GM21576 (cell line): ENCODE measurements around the gene TBX2.

ENCODE experiments used
- ATAC-seq: cut with Tn5 transposase; IDR thresholded peaks from one replicate; pipeline ENCODE4 v1.9.1; 2021; ENCODE audit warnings: mild to moderate bottlenecking, moderate library complexity; ENCODE audit not compliant: unreplicated experiment

The TBX2 gene

GRCh38 chr17:61450641-61451537 lies 51.2 kb downstream of the TBX2 start:
- ATAC-seq, result no peak

- no peak for ATAC-seq
These were observed 52.1 kb downstream of the TBX2 start for GRCh38 chr17:61451538-61452300.

DNA sequence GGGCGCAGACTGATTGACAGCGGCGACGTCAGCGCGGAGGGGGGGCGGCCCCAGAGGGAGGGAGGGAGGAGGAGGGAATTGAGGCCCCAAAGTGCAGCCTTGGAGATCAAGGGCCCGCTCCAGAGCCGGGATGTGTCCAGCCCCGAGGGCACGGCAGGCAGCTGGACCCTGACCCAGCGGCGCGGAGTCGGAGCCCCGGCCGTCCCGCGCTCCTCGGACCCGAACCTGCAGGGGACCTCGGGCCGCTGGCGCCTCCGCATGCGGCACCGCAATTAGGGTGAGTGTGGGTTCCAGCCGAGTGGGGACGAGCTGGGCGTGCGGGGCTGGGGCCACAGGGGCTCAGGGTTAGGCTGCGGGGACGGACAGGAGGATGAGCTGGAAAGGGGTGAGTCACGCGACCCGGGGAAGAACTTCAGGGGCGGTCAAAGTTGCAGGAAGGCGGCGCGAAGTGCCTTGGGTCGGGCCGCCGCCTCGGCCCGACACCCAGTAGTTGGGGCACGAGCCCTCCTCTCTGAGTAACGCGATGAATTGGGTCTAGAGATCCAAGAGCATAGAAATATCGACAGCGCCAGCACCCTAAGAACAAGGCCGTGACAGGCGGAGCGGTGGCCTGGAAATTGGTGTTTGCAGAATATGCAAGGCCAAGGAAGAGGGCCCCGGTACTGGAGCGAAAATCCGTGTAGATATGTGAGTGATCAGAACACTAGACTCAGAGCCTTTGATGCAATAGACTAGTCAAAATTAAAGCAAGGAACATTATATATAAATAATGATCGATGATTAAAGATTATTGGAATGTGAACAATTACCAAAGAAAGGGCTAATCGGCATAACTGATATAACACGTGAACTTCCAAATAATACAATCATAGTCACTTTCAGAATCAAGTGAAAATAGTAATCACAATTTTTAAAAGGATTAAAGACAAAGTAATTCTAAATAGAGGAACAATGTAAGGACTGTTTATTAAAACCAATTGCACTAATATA lies 53.0 kb downstream of the TBX2 start, which contains the start of gene TBX4:
Gene TBX4 (plus strand): TSS at position 122 of the 990 bp plus-strand sequence. CDS start 4,069 bp downstream, outside the sequence.
- no peak for ATAC-seq

- no peak for ATAC-seq
These were observed 54.1 kb downstream of the TBX2 start for GRCh38 chr17:61453566-61454380.

- no peak for ATAC-seq
These were observed 55.0 kb downstream of the TBX2 start for GRCh38 chr17:61454381-61455323.

GRCh38 chr17:61455324-61456060 lies 55.8 kb downstream of the TBX2 start:
- ATAC-seq, result no peak

DNA sequence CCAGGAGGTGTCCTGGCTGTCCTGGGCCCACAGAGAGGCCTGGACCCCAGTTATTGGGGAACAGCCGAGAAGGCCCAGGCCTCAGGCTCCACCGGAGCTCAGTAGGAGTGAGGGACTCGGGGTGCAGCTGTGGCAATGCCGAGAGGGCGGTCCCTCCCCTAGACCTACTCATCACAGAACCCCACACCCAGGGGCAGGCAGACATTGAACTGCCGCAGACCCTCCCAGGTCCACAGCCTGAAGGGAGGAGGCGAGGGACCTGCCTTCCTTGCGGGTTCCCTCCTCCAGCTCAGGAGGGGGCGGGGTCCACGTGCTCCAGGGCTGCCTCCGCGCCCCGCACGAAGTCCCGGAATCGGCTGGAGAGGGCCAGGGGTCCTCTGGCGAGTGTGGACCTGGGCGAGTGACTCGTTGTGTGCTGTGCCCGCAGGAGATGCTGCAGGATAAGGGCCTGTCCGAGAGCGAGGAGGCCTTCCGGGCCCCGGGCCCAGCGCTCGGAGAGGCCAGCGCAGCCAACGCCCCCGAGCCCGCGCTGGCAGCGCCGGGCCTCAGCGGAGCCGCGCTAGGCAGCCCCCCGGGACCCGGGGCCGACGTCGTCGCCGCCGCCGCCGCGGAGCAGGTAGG lies 56.5 kb downstream of the TBX2 start:
- no peak for ATAC-seq

DNA sequence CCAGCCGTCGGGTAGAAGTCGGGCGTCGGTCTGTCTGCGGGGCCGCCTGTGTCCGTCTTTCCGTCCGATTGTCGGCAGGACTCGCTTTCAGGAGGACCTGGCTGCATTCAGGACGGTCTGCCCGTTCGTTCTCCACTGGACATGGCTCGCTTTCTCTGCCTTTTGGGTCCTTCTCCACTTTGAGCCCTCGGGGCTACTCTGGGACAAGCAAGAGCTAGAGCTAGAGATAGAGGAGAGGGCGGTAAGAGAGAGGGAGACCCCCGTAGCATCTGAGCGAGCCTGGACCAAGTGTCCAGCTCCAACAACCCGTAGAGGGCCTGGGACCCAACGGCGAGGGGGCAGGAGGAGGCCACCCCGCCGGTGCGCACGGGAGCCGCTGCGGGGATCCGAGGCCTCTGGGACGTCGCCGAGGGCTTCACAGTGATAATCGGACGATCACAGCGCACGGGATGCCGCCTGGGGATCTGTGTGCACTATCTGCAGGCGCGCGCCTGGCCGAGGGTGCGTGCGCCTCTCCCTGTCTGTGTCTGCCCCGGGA lies 57.1 kb downstream of the TBX2 start:
- no peak for ATAC-seq

DNA sequence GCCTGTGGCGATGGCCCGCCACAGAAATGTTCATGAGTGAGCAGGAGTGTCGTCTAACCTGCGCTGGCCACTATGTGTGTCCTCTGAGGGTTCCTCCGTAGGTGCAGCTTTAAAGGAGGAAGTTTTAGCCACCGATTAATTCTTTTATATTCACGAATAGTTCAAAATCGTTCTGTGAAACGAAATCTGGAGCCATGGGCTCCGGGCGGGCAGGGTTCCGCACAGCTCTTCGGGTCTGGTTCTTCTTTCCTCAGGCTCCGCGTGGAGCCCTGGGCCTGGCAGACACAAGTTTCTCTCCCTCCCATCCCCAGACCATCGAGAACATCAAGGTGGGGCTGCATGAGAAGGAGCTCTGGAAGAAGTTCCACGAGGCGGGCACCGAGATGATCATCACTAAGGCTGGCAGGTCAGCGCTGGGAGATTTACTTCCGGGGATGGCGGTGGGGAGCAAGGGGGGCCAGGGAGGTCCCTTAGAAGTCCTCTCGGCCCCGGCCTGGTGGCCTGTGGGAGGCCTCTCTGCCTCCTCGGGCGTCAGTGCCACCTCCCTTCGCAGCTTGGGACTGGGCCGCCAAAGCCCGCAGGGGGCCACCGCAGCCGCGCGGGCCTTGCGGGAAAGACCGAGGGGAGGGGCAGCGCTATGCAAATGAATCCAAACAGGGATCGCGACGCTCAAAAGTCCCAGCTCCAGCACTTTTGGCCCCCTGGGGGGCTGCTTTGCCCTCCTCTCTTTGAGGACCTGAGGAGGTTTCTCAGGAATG lies 57.8 kb downstream of the TBX2 start:
- ATAC-seq, result no peak

- ATAC-seq, result no peak
These were observed 58.4 kb downstream of the TBX2 start for GRCh38 chr17:61458000-61458399.

- no peak for ATAC-seq
These were observed 58.9 kb downstream of the TBX2 start for GRCh38 chr17:61458421-61459141.
